GM10266 (cell line): Measurements from ENCODE around the gene TGM1.

Source experiments
- DNase-seq: peaks from one replicate; pipeline ENCODE4 v3.0.0; 2012; ENCODE audit errors: extremely low spot score
- CTCF ChIP-seq: IDR thresholded peaks from 2 replicates; pipeline ENCODE4 v1.5.1; 2012; ENCODE audit warnings: mild to moderate bottlenecking, low read depth; ENCODE audit not compliant: control insufficient read depth, insufficient read depth; ENCODE audit errors: missing control alignments

Gene TGM1

GRCh38 chr14:24290746-24291145 is 27.8 kb upstream of the TGM1 start:
- TF ChIP-seq CTCF = no peak

GRCh38 chr14:24289649-24290280 is 26.8 kb upstream of the TGM1 start:
- no peak for DNase-seq
- TF ChIP-seq CTCF = no peak

More at GRCh38 chr14:24290746-24291145, 27.8 kb upstream of the TGM1 start:
- DNase-seq = no peak

- DNase-seq = no peak
- TF ChIP-seq CTCF = no peak
Observed at GRCh38 chr14:24286996-24287395, 24.0 kb upstream of the TGM1 start.

GRCh38 chr14:24285351-24285750 is 22.4 kb upstream of the TGM1 start:
- no peak for TF ChIP-seq CTCF
- no peak for DNase-seq

GRCh38 chr14:24284501-24285035 is 21.6 kb upstream of the TGM1 start:
- no peak for TF ChIP-seq CTCF
- DNase-seq = no peak

GRCh38 chr14:24283796-24284460 is 21.0 kb upstream of the TGM1 start:
- no peak for TF ChIP-seq CTCF
- DNase-seq = no peak

- no peak for DNase-seq
- TF ChIP-seq CTCF = no peak
Observed at GRCh38 chr14:24282736-24283135, 19.8 kb upstream of the TGM1 start.
